CD4-positive, alpha-beta T cell treated with Interleukin-21 for 1 hour (primary cell): Measurements from ENCODE around the gene COL4A4.
"Not testable (repeated sequence)": the region's sequence is repeated elsewhere in the genome, so short reads cannot be mapped to it uniquely, and the experiment has no call there.

ENCODE experiments used
- DNase-seq: peaks from one replicate; pipeline ENCODE4 v3.0.0-alpha.2; 2020

The COL4A4 gene

GRCh38 chr2:227163998-227164762 lies at the start of gene COL4A4, which contains the start of gene COL4A3:
Gene COL4A4, minus strand, starts transcription at chr2:227164205. Its CDS starts 16,722 bp downstream, at chr2:227147483.
Gene COL4A3, plus strand, starts transcription at chr2:227164624. Its CDS starts 103 bp downstream, at chr2:227164727.
- DNase-seq, result no peak

GRCh38 chr2:227207573-227207972 lies 43.6 kb upstream of the COL4A4 start:
- DNase-seq, result no peak

GRCh38 chr2:227206406-227206805 lies 42.4 kb upstream of the COL4A4 start:
- no peak for DNase-seq

GRCh38 chr2:227205701-227206100 lies 41.7 kb upstream of the COL4A4 start:
- DNase-seq, result no peak

GRCh38 chr2:227204452-227204851 lies 40.4 kb upstream of the COL4A4 start:
- DNase-seq, result no peak

GRCh38 chr2:227201771-227202170 lies 37.8 kb upstream of the COL4A4 start:
- no peak for DNase-seq

DNA sequence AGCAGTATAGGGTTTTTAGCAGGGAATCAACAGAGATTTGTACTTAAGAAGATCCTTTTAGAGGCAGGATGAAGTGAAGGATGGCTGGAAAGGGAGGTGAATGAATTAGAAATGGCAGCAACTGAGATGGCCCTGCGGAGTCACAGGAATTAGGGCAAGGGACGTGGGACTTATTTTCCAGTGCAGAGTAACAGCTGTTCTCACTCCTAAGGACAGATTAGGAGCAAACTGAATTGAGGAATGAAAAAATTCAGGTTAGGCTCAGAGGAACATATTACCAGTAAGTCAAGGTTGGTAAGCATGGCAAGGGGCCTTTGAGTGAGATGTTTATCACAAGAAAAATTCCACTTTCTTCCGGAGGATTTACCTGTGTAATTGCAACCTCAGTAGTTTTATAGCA lies 34.9 kb upstream of the COL4A4 start:
- DNase-seq, result no peak

- DNase-seq, result no peak
Measured at GRCh38 chr2:227194219-227194618, 30.2 kb upstream of the COL4A4 start.

GRCh38 chr2:227192491-227192890 lies 28.5 kb upstream of the COL4A4 start:
- no peak for DNase-seq

- DNase-seq, result no peak
Measured at GRCh38 chr2:227191367-227191766, 27.4 kb upstream of the COL4A4 start.

DNA sequence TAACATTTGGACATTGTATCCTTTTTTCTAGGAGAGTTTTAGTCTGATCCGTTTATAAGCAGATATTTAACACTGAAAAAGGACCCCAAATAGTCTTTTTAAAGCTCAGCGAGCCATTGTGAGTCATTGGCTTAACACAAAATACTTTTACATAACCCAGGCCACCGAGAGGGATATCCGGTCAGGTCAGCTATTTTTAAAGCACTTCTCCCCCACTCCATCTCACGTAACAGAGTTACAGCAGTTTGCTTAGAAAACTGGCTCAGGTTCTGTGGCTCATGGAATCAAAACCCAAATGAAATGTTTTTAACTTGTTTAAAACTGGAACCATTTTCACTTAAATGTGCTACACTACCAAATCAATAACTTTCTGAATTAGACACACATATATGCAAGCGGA lies 24.3 kb upstream of the COL4A4 start:
- no peak for DNase-seq

GRCh38 chr2:227186751-227187150 lies 22.7 kb upstream of the COL4A4 start:
- no peak for DNase-seq

DNA sequence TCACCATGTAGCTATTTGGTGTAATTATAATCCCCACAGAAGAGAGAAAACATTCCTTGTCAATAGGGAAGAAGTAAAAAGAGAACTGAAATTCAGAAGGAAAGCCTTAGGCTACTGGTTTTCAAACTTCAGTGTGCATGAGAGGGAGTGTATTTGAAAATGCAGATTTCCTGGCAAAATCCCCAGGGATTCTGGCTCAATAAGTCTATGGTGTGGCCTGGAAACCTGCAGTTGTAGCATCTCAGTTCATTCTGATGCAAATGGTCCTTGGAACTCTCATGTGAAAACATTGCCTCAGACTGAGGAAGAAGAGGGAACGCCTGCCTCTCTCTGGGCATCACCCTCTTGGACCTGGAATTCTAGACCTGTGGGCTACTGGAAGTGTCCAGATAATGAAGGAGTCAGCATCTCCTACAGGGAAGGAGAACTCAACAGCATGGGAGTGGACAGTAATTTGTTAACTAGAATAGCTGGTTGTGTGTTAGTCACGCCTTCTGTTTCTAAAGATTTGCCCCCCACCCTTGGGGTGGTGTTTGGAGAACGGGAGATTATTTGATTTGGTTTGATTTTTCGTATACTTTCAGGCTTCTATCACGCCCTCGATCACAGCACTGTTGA lies 21.7 kb upstream of the COL4A4 start:
- DNase-seq, result no peak

- DNase-seq, result no peak
Measured at GRCh38 chr2:227183657-227184367, 19.8 kb upstream of the COL4A4 start.

- DNase-seq, result no peak
Measured at GRCh38 chr2:227182765-227183164, 18.8 kb upstream of the COL4A4 start.

GRCh38 chr2:227180770-227181169 lies 16.8 kb upstream of the COL4A4 start:
- DNase-seq, result no peak

- no peak for DNase-seq
Measured at GRCh38 chr2:227179988-227180685, 16.1 kb upstream of the COL4A4 start.

- DNase-seq, result no peak
Measured at GRCh38 chr2:227177592-227178336, 13.8 kb upstream of the COL4A4 start.

DNA sequence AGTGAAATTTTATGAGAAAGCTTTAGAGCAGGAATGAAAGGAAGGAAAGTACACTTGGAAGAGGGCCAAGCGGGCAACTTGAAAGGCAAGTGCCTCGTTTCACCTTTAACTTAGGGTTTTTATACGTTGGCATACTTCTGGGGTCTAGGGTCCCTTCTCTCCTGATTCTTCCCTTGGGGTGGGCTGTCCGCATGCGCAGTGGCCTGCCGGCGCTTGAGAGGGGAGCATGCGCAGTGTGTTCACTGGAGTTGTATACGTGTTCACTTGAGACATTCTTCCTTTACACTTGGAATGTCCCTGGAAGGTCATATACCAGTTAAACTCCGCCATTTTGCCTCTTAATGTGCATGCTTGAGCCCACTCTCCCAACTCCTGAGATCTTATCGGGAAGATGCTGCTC lies 7.8 kb upstream of the COL4A4 start:
- not testable (repeated sequence) for DNase-seq

DNA sequence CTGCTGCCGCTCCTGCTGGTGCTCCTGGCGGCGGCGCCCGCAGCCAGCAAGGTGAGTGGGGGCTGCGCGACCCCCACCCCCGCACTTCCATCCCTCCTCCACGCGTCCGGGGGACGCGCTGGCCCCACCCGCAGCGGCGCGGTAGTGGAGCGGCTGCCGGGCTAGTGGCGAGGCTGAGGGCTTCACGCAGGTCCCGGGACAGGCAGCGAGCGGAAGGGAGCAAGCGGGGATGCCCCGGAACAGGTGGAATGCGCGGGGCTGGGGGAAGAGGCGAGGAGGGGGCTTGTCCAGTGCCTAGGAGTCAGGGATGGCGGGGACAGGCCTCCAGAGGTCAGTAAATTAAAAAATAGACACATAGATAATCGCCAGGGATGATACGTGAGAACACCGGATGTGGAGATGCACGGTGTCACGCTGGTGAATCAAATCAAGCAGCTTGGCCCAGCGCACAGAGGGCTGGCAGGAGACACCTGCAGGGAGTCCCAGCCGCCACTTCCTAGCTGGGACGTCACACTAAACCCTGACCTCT lies 822 bp upstream of the COL4A4 start:
- no peak for DNase-seq

DNA sequence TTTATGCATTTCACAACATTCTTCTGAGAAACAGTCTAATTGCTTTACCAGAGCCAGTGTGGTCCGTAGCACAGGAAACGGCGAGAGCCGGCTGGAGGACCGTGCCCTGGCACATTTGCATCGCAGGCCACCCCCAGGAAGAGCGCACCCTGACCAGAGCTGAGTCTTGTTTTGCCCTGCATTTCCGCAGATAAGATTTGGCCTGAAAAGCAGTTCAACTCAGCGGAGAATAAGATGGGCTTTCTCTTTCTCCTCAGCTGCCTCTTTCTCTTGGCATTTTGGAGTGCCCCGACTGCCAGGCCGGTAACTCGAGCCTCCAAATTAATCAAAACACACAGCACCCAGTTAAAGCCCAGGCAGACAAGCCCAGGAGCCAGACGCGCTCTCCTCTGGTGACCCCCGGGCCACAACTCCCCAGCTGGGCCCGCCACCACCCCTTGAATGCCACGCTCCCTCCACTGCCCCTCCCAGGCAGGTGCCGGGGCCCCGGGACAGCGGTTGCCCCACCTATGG lies 464 bp downstream of the COL4A4 start:
- DNase-seq, result no peak

- no peak for DNase-seq
Measured at GRCh38 chr2:227161947-227162346, 2.1 kb downstream of the COL4A4 start.
